Measurements from ENCODE around the gene GPATCH2. TPM values are rescaled to one million over a fixed set of nuclear protein-coding genes. Genes with fewer than 3 reads are reported as not detected.

The GPATCH2 gene
- total RNA-seq, 4 donors from 2014 or later, result 14.1 to 15.5 (median 15.3) TPM

- TF ChIP-seq, protein P1, sequence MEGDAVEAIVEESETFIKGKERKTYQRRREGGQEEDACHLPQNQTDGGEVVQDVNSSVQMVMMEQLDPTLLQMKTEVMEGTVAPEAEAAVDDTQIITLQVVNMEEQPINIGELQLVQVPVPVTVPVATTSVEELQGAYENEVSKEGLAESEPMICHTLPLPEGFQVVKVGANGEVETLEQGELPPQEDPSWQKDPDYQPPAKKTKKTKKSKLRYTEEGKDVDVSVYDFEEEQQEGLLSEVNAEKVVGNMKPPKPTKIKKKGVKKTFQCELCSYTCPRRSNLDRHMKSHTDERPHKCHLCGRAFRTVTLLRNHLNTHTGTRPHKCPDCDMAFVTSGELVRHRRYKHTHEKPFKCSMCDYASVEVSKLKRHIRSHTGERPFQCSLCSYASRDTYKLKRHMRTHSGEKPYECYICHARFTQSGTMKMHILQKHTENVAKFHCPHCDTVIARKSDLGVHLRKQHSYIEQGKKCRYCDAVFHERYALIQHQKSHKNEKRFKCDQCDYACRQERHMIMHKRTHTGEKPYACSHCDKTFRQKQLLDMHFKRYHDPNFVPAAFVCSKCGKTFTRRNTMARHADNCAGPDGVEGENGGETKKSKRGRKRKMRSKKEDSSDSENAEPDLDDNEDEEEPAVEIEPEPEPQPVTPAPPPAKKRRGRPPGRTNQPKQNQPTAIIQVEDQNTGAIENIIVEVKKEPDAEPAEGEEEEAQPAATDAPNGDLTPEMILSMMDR (IDR thresholded peaks at IDR 0.05; ENCODE audit: low read depth), result no peak
These were observed 199.5 kb downstream of the GPATCH2 start for GRCh38 chr1:217431395-217431794.

DNA sequence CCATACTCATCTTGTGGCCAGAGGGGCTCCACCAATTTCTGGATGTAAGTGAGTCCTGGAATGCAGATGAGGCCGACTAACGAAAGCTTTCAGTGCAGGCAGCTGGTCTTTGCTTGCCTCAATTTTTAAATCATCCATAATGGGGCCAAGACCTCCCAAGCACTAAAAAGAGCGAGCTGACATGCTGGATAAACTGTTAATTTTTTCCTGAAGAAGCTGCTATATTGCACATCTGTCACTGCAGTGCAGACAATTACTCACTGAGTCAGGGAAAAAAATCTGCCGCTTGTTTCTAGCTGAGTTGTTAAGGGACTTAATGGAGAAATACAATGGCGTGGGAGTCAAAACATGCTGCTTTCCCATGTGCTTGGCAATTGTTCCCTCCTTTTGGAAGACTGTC is 205.5 kb downstream of the GPATCH2 start:
- TF ChIP-seq, protein P1 (IDR thresholded peaks at IDR 0.05; ENCODE audit: low read depth), result no peak

GRCh38 chr1:217419194-217419551 is 211.7 kb downstream of the GPATCH2 start:
- TF ChIP-seq, protein P1 (IDR thresholded peaks at IDR 0.05; ENCODE audit: low read depth), result no peak

DNA sequence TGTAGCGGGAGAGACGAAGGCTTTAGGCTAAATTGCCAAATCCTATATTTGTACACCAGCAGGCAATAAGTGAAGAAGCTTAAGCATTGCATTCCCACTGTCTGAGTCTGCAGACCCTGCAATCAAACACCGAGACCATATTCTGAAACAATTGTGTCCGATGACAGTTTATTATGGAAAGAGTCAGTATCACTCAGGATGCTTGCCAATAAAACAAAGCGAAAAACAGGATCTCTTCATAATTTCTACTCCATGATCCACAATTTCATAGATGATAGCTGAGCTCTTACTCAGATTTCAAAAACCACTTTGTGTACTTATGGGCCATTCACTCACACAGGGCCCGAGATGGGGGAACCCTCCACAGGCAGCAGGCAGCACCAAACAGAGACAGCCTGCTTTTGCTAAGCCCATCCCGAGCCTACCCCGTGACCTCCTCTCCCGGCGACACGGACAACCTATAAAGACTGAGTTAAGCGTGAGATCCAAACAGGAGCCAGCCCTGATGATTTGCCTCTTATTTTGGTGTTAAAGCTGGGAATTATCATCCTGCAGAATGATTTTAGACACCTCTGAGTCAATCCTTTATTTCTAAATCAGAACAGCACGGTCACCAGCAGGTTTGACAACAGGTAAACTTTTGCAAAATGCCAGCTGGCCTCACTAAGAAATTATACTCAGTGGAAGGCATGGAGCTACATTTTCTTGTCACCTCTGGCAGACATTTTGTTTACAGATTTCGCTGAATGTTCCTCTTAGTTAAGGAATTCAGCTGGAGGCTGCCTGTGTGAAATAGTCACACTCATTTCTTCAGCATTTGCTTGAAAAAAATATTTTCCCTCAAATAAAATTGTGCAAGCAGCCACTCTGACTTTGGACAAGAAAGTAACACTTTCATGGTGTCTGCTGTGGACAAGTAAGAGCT is 212.4 kb downstream of the GPATCH2 start:
- TF ChIP-seq, protein P1 (IDR thresholded peaks at IDR 0.05; ENCODE audit: low read depth), result no peak

DNA sequence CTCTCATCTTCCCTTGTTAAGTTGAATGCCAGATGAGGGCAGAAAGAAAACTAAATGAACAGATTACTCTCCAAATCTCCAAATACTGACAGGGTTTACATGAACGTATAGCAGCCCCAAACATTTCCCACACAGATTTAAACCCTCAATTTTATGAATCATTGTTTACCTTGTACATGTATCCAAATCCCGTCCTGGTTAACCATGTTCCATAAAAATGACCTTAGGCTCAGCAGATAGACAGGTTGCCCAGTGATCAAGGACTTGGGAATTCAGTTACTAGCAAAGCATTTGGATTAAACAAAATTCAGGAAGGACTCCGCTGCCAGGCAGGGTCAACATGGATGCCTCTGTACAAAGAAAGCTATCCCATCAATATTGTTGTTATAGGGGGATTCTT is 213.5 kb downstream of the GPATCH2 start:
- TF ChIP-seq, protein P1 (IDR thresholded peaks at IDR 0.05; ENCODE audit: low read depth), result no peak

DNA sequence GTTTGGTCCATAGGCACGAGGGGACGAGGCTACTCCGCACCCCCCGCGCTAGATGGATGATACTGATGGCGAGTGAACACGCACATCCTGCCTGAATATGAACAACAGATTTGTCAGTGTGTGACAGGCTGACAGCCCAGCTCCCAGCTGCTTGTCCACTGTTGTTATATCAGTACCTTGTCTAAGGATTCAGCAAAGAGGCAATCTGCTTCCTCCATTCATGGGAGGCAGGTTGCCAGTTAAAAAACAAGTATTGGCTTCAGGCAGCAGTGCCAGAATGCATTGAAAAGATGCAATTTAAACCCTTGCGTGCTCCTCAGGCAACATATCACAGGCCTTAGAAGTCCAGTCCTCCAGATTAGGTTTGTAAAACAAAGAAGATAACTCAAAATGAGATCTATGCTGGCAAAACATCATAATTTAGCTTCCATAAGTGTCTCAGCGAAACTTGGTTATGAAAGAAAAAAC is 223.3 kb downstream of the GPATCH2 start:
- TF ChIP-seq, protein P1 (IDR thresholded peaks at IDR 0.05; ENCODE audit: low read depth), result no peak

DNA sequence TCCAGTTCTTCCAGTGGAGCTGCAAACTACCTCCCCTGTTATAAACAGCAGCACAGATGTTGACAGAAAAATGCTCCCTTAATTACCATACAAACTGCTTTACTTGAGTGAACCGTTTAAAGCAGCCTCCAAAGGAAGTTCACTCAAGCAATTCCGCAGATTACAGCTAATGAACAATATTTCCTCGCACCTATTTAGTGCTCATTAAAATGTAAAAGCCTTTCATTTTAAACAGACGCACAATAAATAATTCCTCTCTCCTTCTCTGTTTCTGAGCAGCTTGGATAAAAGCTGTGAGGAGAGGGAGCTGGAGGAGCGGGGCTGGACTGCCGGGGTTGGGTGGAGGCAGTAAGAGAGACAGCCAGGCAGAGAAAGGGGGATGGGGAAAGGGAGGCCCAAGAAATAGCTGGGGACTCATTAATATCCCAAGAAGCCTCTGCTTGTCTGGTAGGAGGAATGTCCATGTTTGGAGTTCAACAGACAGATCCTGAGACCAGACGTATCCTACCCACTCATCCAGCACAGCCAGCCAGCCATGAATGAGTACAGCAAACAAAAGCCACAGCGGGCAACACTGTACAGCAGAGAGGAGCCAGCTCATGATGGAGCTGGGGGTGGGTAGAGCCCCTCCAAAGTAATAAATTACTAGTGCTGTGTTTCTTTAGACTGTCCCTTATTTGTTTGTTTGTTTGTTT is 227.7 kb downstream of the GPATCH2 start:
- TF ChIP-seq, protein P1 (IDR thresholded peaks at IDR 0.05; ENCODE audit: low read depth), result no peak

Data from subcutaneous adipose tissue (tissue), 4 donors.